ENCODE data around the gene TRAF3. TPM values are rescaled to one million over a fixed set of nuclear protein-coding genes. Genes with fewer than 3 reads are reported as not detected.
A peak's percentile ranks its signal among the peaks of the same experiment; 100 is the strongest.

Gene TRAF3
- total and polyA plus RNA-seq, 4 donors, result 3.4 to 32.6 (median 11.5) TPM

- Histone ChIP-seq H3K4me1 (ENCODE audit: control insufficient read depth in 1 of 2, insufficient read depth in 2 of 2, low read length in 2 of 2) (no peaks in the 10 kb centered on the region), H3K9me3 (ENCODE audit: control insufficient read depth, low read length) (no peaks in the 10 kb centered on the region), H3K27ac (ENCODE audit: low read depth in 1 of 2, low read length in 2 of 2) (no peak overlapping the region), H3K27me3 (ENCODE audit: control insufficient read depth in 1 of 2, insufficient read depth in 2 of 2, low read length in 1 of 2) (no peaks in the 10 kb centered on the region), H3K4me3 (ENCODE audit: low read length in 2 of 2) (no peak overlapping the region), H3K36me3 (ENCODE audit: control insufficient read depth in 1 of 2, insufficient read depth in 2 of 2, low read length in 1 of 2) (no peaks in the 10 kb centered on the region)
- intact Hi-C loops (cut with DNase I), result loop anchor here in 1 of 2 donors (10.0 kb wide), 1 partner anchor 217 kb away; no protein-coding TSS in a partner anchor
- DNase-seq (peak; percentile 41 to 67), ATAC-seq (ENCODE audit: low FRiP score) (no peak)
- 81 to 85% methylated on average over 19 of the region's 19 CpGs for WGBS, 2 donors
These were observed 134.3 kb downstream of the TRAF3 start for GRCh38 chr14:102911541-102911951.

- DNase-seq (peak; percentile 41 to 49), ATAC-seq (ENCODE audit: low FRiP score) (no peak)
- Histone ChIP-seq H3K4me3 (ENCODE audit: low read length in 2 of 2) (no peak overlapping the region), H3K9me3 (ENCODE audit: control insufficient read depth, low read length) (no peaks in the 10 kb centered on the region), H3K27ac (ENCODE audit: low read depth in 1 of 2, low read length in 2 of 2) (no peak overlapping the region), H3K4me1 (ENCODE audit: control insufficient read depth in 1 of 2, insufficient read depth in 2 of 2, low read length in 2 of 2) (no peaks in the 10 kb centered on the region), H3K36me3 (ENCODE audit: control insufficient read depth in 1 of 2, insufficient read depth in 2 of 2, low read length in 1 of 2) (no peaks in the 10 kb centered on the region), H3K27me3 (ENCODE audit: control insufficient read depth in 1 of 2, insufficient read depth in 2 of 2, low read length in 1 of 2) (no peaks in the 10 kb centered on the region)
- intact Hi-C loops (cut with DNase I), result loop anchor here in 1 of 2 donors (10.0 kb wide), 1 partner anchor 217 kb away; no protein-coding TSS in a partner anchor
- 94 to 95% methylated on average over 21 of the region's 21 CpGs for WGBS, 2 donors
These were observed 134.9 kb downstream of the TRAF3 start for GRCh38 chr14:102911991-102912761.

- Histone ChIP-seq H3K4me1 (ENCODE audit: control insufficient read depth in 1 of 2, insufficient read depth in 2 of 2, low read length in 2 of 2) (no peaks in the 10 kb centered on the region), H3K27ac (ENCODE audit: low read depth in 1 of 2, low read length in 2 of 2) (no peak overlapping the region), H3K9me3 (ENCODE audit: control insufficient read depth, low read length) (no peaks in the 10 kb centered on the region), H3K27me3 (ENCODE audit: control insufficient read depth in 1 of 2, insufficient read depth in 2 of 2, low read length in 1 of 2) (no peaks in the 10 kb centered on the region), H3K36me3 (ENCODE audit: control insufficient read depth in 1 of 2, insufficient read depth in 2 of 2, low read length in 1 of 2) (no peaks in the 10 kb centered on the region), H3K4me3 (ENCODE audit: low read length in 2 of 2) (no peak overlapping the region)
- intact Hi-C loops (cut with DNase I), result loop anchor here in 1 of 2 donors (10.0 kb wide), 1 partner anchor 219 kb away; no protein-coding TSS in a partner anchor
- DNase-seq (peak; percentile 35 to 63), ATAC-seq (ENCODE audit: low FRiP score) (no peak)
- 91 to 92% methylated on average over 28 of the region's 28 CpGs for WGBS, 2 donors
These were observed 136.3 kb downstream of the TRAF3 start for GRCh38 chr14:102913341-102914211.

- Histone ChIP-seq H3K4me3 (ENCODE audit: low read length in 2 of 2) (no peak overlapping the region), H3K36me3 (ENCODE audit: control insufficient read depth in 1 of 2, insufficient read depth in 2 of 2, low read length in 1 of 2) (no peaks in the 10 kb centered on the region), H3K27ac (ENCODE audit: low read depth in 1 of 2, low read length in 2 of 2) (no peak overlapping the region), H3K27me3 (ENCODE audit: control insufficient read depth in 1 of 2, insufficient read depth in 2 of 2, low read length in 1 of 2) (no peaks in the 10 kb centered on the region), H3K9me3 (ENCODE audit: control insufficient read depth, low read length) (no peaks in the 10 kb centered on the region), H3K4me1 (ENCODE audit: control insufficient read depth in 1 of 2, insufficient read depth in 2 of 2, low read length in 2 of 2) (no peaks in the 10 kb centered on the region)
- peak; percentile 43 to 66 for DNase-seq
- no peak for ATAC-seq (ENCODE audit: low FRiP score)
- 82 to 84% methylated on average over 25 to 26 of the region's 26 CpGs for WGBS, 2 donors
- intact Hi-C loops (cut with DNase I), result loop anchor here in 1 of 2 donors (10.0 kb wide), 1 partner anchor 220 kb away; no protein-coding TSS in a partner anchor
These were observed 137.4 kb downstream of the TRAF3 start for GRCh38 chr14:102914474-102915291.

- no peaks in the 10 kb centered on the region for H3K4me1 ChIP-seq (ENCODE audit: control insufficient read depth in 1 of 2, insufficient read depth in 2 of 2, low read length in 2 of 2)
- ATAC-seq (ENCODE audit: low FRiP score) (no peak), DNase-seq (peak; percentile 47 to 60)
- intact Hi-C loops (cut with DNase I), result loop anchor here (2.0 to 10.0 kb wide), 2 partner anchors 145 to 221 kb away; no protein-coding TSS in a partner anchor
- H3K27me3 ChIP-seq (ENCODE audit: control insufficient read depth in 1 of 2, insufficient read depth in 2 of 2, low read length in 1 of 2), result no peaks in the 10 kb centered on the region
- no peaks in the 10 kb centered on the region for H3K36me3 ChIP-seq (ENCODE audit: control insufficient read depth in 1 of 2, insufficient read depth in 2 of 2, low read length in 1 of 2)
- no peaks in the 10 kb centered on the region for H3K9me3 ChIP-seq (ENCODE audit: control insufficient read depth, low read length)
- 86% methylated on average over 19 of the region's 19 CpGs for WGBS, 2 donors
- no peak overlapping the region for H3K4me3 ChIP-seq (ENCODE audit: low read length in 2 of 2)
- no peak overlapping the region for H3K27ac ChIP-seq (ENCODE audit: low read depth in 1 of 2, low read length in 2 of 2)
These were observed 138.3 kb downstream of the TRAF3 start for GRCh38 chr14:102915292-102916110.

DNA sequence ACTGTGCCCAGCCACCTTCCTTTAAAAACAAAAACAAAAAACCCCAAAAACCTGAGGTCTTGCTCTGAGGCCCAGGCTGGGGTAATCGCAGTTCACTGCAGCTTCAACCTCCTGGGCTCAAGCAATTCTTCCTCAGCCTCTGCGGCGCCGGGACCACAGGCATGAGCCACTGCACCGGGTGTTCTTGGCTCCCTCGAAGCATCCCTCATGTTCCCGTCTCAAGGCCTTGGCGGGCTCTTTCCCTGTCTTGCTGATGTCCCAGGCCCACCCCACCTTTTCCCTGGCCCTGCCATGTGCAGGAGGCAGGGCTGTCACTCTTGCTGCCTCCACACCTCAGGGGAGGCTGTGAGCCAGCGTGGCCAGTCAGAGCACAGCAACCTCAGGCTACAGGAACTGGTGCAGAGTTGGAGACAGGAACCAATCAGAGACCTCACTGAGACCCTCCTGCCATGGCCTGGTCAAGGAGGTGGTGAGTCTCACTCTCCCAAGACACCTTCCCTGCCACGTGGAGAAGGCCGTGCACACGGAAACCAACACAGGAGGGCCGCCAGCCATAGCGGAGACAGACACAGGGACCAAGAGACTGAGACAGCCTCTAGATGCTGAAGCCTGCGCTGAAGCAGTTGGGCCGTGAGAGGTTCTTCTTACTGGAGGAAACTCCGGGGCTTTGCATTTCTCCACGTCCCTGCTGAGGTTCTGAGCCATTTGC lies 139.3 kb downstream of the TRAF3 start:
- 85 to 87% methylated on average over 18 of the region's 18 CpGs for WGBS, 2 donors
- Histone ChIP-seq H3K4me3 (ENCODE audit: low read length in 2 of 2) (no peak overlapping the region), H3K36me3 (ENCODE audit: control insufficient read depth in 1 of 2, insufficient read depth in 2 of 2, low read length in 1 of 2) (no peaks in the 10 kb centered on the region), H3K27me3 (ENCODE audit: control insufficient read depth in 1 of 2, insufficient read depth in 2 of 2, low read length in 1 of 2) (no peaks in the 10 kb centered on the region), H3K27ac (ENCODE audit: low read depth in 1 of 2, low read length in 2 of 2) (no peak overlapping the region), H3K4me1 (ENCODE audit: control insufficient read depth in 1 of 2, insufficient read depth in 2 of 2, low read length in 2 of 2) (no peaks in the 10 kb centered on the region), H3K9me3 (ENCODE audit: control insufficient read depth, low read length) (no peaks in the 10 kb centered on the region)
- peak; percentile 20 to 73 for DNase-seq
- intact Hi-C loops (cut with DNase I), result loop anchor here (2.0 to 10.0 kb wide), 2 partner anchors 146 to 222 kb away; no protein-coding TSS in a partner anchor
- no peak for ATAC-seq (ENCODE audit: low FRiP score)

DNA sequence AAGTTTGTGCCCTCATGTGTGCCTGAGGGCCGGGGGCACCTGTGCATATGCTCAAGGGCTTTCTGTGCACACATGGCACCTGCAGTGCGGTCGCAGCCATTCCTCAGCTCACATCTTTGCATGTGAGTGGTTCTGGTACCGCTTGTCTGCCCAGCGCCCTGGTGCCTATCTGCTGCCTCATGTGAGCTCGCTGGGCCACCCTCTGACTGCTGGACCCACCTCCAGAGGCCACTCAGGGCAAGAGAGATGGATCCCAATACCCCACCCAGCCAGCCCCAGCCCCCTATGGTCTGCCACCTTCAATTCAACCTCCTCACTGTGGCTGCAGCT lies 139.8 kb downstream of the TRAF3 start:
- ATAC-seq (ENCODE audit: low FRiP score), result peak; percentile 14
- WGBS, 2 donors, result 92 to 96% methylated on average over 6 of the region's 6 CpGs
- no peaks in the 10 kb centered on the region for H3K27me3 ChIP-seq (ENCODE audit: control insufficient read depth in 1 of 2, insufficient read depth in 2 of 2, low read length in 1 of 2)
- no peaks in the 10 kb centered on the region for H3K4me1 ChIP-seq (ENCODE audit: control insufficient read depth in 1 of 2, insufficient read depth in 2 of 2, low read length in 2 of 2)
- DNase-seq, result peak; percentile 34 to 72
- H3K27ac ChIP-seq (ENCODE audit: low read depth in 1 of 2, low read length in 2 of 2), result no peak overlapping the region
- H3K4me3 ChIP-seq (ENCODE audit: low read length in 2 of 2), result no peak overlapping the region
- intact Hi-C loops (cut with DNase I), result loop anchor here (2.0 to 10.0 kb wide), 2 partner anchors 146 to 222 kb away; no protein-coding TSS in a partner anchor
- H3K9me3 ChIP-seq (ENCODE audit: control insufficient read depth, low read length), result no peaks in the 10 kb centered on the region
- no peaks in the 10 kb centered on the region for H3K36me3 ChIP-seq (ENCODE audit: control insufficient read depth in 1 of 2, insufficient read depth in 2 of 2, low read length in 1 of 2)

Measured in aorta (tissue), 5 donors.